AG09309 (cell line): ENCODE data around the gene MRPS14.

Experiments
- DNase-seq: peaks from one replicate; pipeline ENCODE4 v3.0.0-alpha.2; 2010; ENCODE audit warnings: low read depth
- H3K4me3 ChIP-seq: 2 replicates; pipeline ENCODE4 v1.5.1; 2011; ENCODE audit warnings: mild to moderate bottlenecking, low read depth, low read length, moderate library complexity; ENCODE audit not compliant: control insufficient read depth
- CTCF ChIP-seq: IDR thresholded peaks from 2 replicates; pipeline ENCODE4 v1.5.1; 2011; ENCODE audit warnings: mild to moderate bottlenecking, low read depth, low read length, inconsistent platforms; ENCODE audit not compliant: insufficient read depth, control insufficient read depth; ENCODE audit errors: missing control alignments

The MRPS14 gene

GRCh38 chr1:174998569-174999215, 24.5 kb downstream of the MRPS14 start:
- TF ChIP-seq CTCF: peak; percentile 71
- no peak for DNase-seq
- H3K4me3 ChIP-seq: peak overlapping the region; percentile 56

DNA sequence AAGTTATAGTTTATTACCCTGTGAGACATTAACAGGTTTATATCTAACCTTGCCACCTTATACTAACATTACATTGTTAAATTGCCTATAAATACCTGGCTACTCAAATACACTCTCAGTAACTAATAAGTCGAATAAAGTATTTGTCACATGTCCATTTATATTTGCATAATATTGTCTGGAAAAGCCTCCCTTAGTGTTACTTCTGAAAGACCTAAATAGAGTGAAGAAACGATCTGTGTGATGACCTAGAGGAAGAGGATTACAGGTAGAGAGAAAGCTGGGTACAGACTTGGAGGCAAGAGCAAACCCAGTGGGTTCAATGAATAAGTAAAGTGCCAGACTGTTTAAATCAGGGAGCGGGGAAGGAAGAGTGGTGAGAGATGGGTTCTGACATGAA, 26.2 kb downstream of the MRPS14 start:
- H3K4me3 ChIP-seq: no peak overlapping the region
- DNase-seq: no peak
- no peak for TF ChIP-seq CTCF

DNA sequence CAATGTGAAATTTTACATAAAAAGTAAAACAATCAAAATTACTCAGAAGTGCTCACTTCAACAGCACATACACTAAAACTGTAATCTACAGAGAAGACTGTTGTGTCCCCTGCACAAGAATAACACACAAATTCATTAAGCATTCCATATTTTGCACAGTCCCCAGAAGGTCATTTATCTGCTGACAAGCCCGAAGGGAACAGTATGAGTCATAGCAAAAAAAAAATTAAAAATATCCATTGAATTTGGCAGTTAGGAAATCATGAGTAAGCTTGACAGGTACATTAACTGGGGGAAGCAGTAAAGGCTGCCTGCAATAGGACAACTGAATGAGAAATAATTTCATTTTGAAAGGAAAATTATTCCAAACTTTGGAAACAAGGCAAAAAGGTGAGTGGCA, 26.7 kb downstream of the MRPS14 start:
- TF ChIP-seq CTCF: no peak

GRCh38 chr1:174995916-174996315, 27.3 kb downstream of the MRPS14 start:
- no peak overlapping the region for H3K4me3 ChIP-seq
- DNase-seq: no peak
- TF ChIP-seq CTCF: no peak

More for the DNA sequence above, 26.7 kb downstream of the MRPS14 start:
- no peak for DNase-seq
- H3K4me3 ChIP-seq: no peak overlapping the region

- H3K4me3 ChIP-seq: no peak overlapping the region
- no peak for TF ChIP-seq CTCF
- DNase-seq: no peak
Observed at GRCh38 chr1:174995121-174995520, 28.1 kb downstream of the MRPS14 start.

DNA sequence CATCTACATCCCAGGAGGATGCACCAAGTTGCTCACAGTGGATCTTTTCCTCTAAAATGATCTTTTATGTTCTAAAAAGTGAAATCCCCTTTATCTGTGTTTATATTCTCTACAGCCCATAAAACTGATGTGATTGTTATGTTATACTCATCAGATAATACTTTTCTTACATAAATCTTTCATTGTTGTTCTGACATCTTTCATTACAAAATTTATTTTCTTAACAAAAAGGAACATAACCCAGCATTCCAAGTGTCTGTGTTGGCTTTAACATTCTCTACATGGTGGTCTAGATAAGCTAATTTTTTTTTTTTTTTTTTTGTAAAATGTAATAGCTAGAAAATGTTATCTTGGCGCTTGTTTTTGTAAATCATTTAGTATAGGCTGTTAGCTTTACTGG, 31.8 kb downstream of the MRPS14 start:
- H3K4me3 ChIP-seq: no peak overlapping the region
- no peak for TF ChIP-seq CTCF
- DNase-seq: no peak
